Neutrophil (primary cell): ENCODE measurements around the gene MYL5.

Experiments used
- H3K27ac ChIP-seq: fragments of 200-600 bp; sonication (generic); 2 replicates; pipeline ENCODE4 v1.5.1; 2016; ENCODE audit warnings: mild to moderate bottlenecking, moderate library complexity
- H3K27me3 ChIP-seq: fragments of 200-600 bp; sonication (generic); 2 replicates; pipeline ENCODE4 v1.6.0; 2016; ENCODE audit warnings: mild to moderate bottlenecking
- H3K36me3 ChIP-seq: fragments of 200-600 bp; sonication (generic); 2 replicates; pipeline ENCODE4 v1.5.1; 2017
- H3K4me1 ChIP-seq, 2 experiments: fragments of 200-600 bp in 1 of 2; sonication (generic) in 1 of 2; 1 replicate in 1 of 2; 2 replicates in 1 of 2; pipeline versions ENCODE4 v1.5.1 to v1.6.1; 2013 to 2016; ENCODE audit warnings: low read depth in 1 of 2, low read length in 1 of 2, mild to moderate bottlenecking in 1 of 2, moderate library complexity in 1 of 2; ENCODE audit not compliant: control insufficient read depth in 1 of 2, insufficient read depth in 1 of 2
- H3K4me3 ChIP-seq, 2 experiments: fragments of 200-600 bp in 1 of 2; sonication (generic) in 1 of 2; 1 replicate in 1 of 2; 2 replicates in 1 of 2; pipeline ENCODE4 v1.5.1; 2013 to 2016; ENCODE audit warnings: low read depth in 1 of 2, low read length in 1 of 2, mild to moderate bottlenecking in 1 of 2, moderate library complexity in 1 of 2
- H3K9me3 ChIP-seq: fragments of 200-600 bp; sonication (generic); 2 replicates; pipeline ENCODE4 v1.5.1; 2016
- CTCF ChIP-seq: fragments of 200-600 bp; sonication (generic); IDR thresholded peaks from 2 replicates; pipeline ENCODE4 v1.5.1; 2016; ENCODE audit warnings: antibody characterized with exemption

The MYL5 gene

DNA sequence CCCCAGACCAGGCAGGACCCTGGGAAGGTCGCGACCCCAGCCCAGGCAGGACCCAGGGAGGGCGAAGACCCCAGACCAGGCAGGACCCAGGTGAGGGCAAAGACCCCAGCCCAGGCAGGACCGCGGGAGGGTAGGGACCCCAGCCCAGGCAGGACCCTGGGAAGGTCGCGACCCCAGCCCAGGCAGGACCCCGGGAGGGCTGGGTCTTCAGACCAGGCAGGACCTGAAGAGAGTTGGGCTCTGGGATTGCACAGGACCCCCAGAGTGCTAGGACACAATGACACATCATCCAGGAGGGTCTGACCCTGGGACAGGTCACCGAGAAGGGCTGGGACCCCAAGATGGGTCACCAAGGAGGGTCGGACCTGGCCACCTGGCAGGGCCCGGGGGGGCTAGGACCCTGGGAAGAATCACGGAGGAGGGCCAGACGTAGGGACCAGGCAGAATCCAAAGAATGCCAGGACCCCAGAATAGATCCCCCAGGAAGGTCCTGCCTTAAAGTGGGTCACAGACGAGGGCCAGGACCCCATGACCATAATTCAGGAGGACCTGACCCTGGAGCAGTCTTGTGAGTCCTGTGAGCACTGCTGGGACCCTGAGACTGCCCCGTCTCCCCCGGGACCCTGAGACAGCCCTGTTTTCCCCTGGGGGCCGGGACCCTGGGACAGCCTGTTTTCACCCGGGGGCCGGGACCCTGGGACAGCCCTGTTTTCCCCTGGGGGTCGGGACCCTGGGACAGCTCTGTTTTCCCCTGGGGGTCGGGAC lies 32.7 kb downstream of the MYL5 start:
- no peaks in the 10 kb centered on the region for H3K36me3 ChIP-seq
- peak overlapping the region; percentile 91 for H3K27ac ChIP-seq
- H3K4me3 ChIP-seq, result peak overlapping the region in 1 of 2 experiments; percentile 8
- H3K4me1 ChIP-seq, result peaks cover 54 to 70% of the 10 kb centered on the region in 2 experiments
- no peaks in the 10 kb centered on the region for H3K27me3 ChIP-seq
- H3K9me3 ChIP-seq, result no peaks in the 10 kb centered on the region
- TF ChIP-seq CTCF, result no peak

DNA sequence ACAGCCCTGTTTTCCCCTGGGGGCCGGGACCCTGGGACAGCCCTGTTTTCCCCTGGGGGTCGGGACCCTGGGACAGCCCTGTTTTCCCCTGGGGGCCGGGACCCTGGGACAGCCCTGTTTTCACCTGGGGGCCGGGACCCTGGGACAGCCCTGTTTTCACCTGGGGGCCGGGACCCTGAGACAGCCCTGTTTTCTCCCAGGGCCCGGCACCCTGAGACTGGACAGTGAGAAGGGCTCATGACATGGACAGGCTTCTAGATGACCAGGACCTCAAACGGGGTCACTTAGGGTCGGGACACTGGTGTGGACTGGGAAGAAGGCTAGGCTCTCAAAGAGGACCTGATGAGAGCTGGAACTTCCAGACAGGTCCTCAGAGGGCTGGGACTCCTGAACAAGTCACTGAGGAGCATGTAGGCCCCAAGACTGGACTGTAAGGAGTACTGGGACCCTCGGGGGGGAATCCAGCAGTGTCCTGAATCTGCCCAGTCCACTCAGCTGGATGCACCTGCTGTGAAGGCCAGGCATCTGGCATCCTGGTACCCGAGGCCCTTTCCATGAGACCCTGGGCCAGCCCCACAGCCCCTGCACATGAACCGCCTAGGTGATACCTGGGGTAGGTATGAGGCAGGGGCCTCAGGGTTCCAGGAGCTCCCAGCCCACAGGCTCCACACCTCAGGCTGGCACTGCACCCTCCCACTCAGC lies 33.7 kb downstream of the MYL5 start:
- no peaks in the 10 kb centered on the region for H3K36me3 ChIP-seq
- no peak for TF ChIP-seq CTCF
- no peaks in the 10 kb centered on the region for H3K9me3 ChIP-seq
- H3K27ac ChIP-seq, result peak overlapping the region; percentile 91
- no peaks in the 10 kb centered on the region for H3K27me3 ChIP-seq
- H3K4me3 ChIP-seq, result peak overlapping the region in 1 of 2 experiments; percentile 18
- peaks cover 54 to 70% of the 10 kb centered on the region in 2 experiments for H3K4me1 ChIP-seq

GRCh38 chr4:708631-708933 lies 34.2 kb downstream of the MYL5 start:
- no peak for TF ChIP-seq CTCF
- Histone ChIP-seq H3K27ac (peak overlapping the region; percentile 91), H3K27me3 (no peaks in the 10 kb centered on the region), H3K4me1 (peaks cover 54 to 70% of the 10 kb centered on the region in 2 experiments), H3K4me3 (peak overlapping the region in 1 of 2 experiments; percentile 18), H3K36me3 (no peaks in the 10 kb centered on the region), H3K9me3 (no peaks in the 10 kb centered on the region)

DNA sequence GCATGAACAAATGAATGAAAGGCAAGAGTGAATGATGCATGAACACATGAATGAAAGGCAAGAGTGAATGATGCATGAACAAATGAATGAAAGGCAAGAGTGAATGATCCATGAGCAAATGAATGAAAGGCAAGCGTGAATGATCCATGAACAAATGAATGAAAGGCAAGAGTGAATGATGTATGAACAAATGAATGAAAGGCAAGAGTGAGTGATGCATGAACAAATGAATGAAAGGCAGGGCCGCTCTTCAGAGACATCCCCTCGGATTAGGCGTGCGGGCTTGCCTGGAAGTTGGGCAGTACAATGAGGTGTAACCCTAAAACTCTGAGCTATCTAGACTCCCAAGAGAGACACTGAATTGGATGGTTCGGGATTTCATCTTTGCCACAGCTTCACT lies 35.0 kb downstream of the MYL5 start:
- TF ChIP-seq CTCF, result no peak
- Histone ChIP-seq H3K27me3 (no peaks in the 10 kb centered on the region), H3K4me3 (peak overlapping the region in 1 of 2 experiments; percentile 50), H3K36me3 (peaks cover 6% of the 10 kb centered on the region), H3K4me1 (peaks cover 54 to 66% of the 10 kb centered on the region in 2 experiments), H3K9me3 (no peaks in the 10 kb centered on the region), H3K27ac (peak overlapping the region; percentile 91)

GRCh38 chr4:710116-710515 lies 35.8 kb downstream of the MYL5 start:
- Histone ChIP-seq H3K4me1 (peaks cover 49 to 59% of the 10 kb centered on the region in 2 experiments), H3K27ac (peak overlapping the region; percentile 91), H3K27me3 (no peaks in the 10 kb centered on the region), H3K4me3 (peak overlapping the region; percentile 37 to 50), H3K9me3 (no peaks in the 10 kb centered on the region), H3K36me3 (peaks cover 9% of the 10 kb centered on the region)
- no peak for TF ChIP-seq CTCF
